Measurements from ENCODE around the gene EHD4.
A peak's percentile ranks its signal among the peaks of the same experiment; 100 is the strongest.

Gene EHD4

GRCh38 chr15:41980654-41981323 lies 8.4 kb upstream of the EHD4 start:
- no peak for DNase-seq (ENCODE audit: low spot score)

- DNase-seq (ENCODE audit: low spot score), result no peak
These were observed 7.3 kb upstream of the EHD4 start for GRCh38 chr15:41979493-41980266.

DNA sequence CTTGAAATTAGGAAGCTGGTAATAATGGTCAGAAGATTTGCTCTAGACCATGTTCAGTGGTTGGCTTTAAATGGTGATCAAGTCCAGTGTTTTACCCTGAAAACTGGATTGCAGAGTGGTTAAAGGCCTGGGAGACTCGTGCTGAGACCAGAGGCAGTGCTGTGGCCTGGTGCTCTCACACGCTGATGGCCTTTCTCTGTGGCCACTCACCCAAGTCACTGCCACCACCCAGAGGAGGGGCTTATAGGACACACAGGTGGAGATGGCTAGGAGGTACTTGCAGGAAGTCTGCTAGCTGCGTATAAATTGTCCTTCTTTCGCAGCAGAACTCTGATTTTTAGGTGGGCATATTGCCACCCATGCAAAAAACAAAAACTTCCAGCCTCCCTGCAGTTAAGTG lies 6.2 kb upstream of the EHD4 start:
- DNase-seq (ENCODE audit: low spot score), result no peak

GRCh38 chr15:41977757-41978383 lies 5.5 kb upstream of the EHD4 start:
- no peak for DNase-seq (ENCODE audit: low spot score)

GRCh38 chr15:41975669-41976068 lies 3.3 kb upstream of the EHD4 start:
- DNase-seq (ENCODE audit: low spot score), result no peak

- DNase-seq (ENCODE audit: low spot score), result no peak
These were observed 1.7 kb upstream of the EHD4 start for GRCh38 chr15:41974041-41974440.

DNA sequence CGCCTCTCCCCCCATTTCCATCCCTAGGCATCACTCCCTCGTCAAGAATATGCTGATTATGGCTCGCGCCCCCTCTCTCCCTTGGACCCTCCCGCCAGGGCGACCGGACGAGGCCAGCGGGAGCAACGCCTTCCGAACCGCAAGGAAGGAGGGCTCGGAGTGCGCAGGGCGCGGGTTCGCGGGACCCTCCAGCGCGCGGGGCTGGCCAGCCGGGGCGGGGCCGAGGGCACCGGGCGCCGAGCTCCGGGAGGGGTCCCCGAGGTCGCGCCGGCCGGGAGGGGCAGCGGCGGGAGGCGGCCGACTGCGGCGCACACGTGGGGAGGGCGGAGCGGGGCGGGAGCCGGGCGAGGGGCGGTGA lies 483 bp downstream of the EHD4 start:
- no peak for DNase-seq (ENCODE audit: low spot score)

DNA sequence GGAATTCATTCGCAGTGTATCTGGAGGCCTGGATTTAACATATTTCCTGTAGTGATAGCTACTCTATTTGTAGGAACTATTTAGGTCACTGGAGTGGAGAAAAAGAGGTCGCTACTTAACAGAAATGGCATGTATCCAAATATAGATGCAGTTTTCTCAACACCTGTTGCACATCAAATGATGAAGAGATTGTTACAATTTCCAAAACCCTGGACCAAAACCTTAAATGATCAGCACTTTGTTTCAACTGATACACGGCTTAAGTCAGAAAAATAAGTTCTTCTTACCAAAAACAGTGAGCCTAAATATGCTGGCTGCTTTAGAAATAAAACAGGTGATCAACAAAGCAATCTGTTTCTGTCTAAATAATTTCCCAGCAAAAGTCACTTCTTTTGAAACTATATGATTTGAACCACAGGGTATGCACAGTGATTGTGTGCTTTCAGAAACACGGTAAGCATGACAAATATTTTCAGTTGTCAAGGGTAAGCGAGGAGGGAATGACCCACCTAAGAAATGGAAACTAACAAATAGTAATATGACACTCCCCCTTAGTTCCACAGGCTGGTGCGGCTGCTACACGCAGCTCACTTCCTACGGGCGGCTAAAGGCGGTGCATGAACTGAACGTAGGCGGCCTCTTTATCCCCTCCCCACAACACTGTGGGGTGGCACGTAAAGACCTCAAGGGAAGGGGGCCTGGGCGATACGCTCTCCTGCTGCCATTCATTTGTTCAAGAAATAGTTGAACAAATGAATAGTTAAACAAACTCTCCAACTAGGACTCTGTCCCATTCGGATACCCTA lies 1.1 kb downstream of the EHD4 start:
- DNase-seq (ENCODE audit: low spot score), result peak; percentile 45

GRCh38 chr15:41970456-41970855 lies 1.9 kb downstream of the EHD4 start:
- DNase-seq (ENCODE audit: low spot score), result no peak

- peak; percentile 23 for DNase-seq (ENCODE audit: low spot score)
These were observed 2.4 kb downstream of the EHD4 start for GRCh38 chr15:41969851-41970431.

DNA sequence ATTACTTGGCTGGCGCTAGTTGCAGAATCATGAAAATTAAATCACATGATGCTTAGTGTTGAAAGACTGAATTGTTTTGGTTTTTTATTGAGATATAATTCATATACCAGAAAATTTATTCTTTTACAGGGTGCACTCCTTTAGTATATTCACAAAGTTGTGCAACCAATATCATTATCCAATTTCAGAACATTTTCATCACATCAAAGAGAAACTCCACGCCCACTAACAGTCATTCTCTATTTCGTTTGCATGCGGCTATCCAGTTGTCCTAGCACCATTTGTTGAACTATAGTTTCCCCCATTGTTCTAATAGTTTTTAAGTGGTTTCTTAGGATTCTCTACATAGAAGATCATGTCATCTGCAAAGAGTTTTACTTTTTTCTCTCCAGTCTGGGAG lies 3.7 kb downstream of the EHD4 start:
- DNase-seq (ENCODE audit: low spot score), result no peak

- peak; percentile 78 for DNase-seq (ENCODE audit: low spot score)
These were observed 4.7 kb downstream of the EHD4 start for GRCh38 chr15:41967506-41968206.

DNA sequence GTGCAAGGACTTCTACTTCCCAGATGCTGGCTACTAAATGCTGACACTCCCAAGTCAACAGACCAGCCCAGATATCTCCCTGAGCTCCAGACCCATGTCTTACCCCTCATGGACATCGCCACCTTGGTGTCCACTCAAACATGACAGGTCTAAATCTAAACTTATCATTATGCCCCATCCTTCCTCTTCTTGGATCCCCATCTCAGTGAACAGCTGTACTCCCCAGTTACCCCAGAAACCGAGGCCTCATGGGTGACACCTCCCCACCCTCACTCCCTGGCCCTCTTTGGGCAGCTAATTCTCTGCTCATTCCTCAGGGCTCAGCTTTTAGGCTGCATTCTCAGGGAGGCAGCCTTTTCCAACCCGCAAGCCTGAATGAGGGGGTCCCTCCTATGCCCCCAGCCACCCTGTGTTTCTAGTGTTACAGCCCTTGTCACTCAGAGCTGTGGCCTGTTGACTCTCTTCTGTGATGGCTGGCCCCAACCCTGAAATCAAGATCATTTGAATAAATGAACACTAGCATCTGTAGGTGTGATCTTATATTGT lies 5.4 kb downstream of the EHD4 start:
- no peak for DNase-seq (ENCODE audit: low spot score)

GRCh38 chr15:41966414-41966812 lies 5.9 kb downstream of the EHD4 start:
- DNase-seq (ENCODE audit: low spot score), result no peak

- no peak for DNase-seq (ENCODE audit: low spot score)
These were observed 6.6 kb downstream of the EHD4 start for GRCh38 chr15:41965441-41966413.

DNA sequence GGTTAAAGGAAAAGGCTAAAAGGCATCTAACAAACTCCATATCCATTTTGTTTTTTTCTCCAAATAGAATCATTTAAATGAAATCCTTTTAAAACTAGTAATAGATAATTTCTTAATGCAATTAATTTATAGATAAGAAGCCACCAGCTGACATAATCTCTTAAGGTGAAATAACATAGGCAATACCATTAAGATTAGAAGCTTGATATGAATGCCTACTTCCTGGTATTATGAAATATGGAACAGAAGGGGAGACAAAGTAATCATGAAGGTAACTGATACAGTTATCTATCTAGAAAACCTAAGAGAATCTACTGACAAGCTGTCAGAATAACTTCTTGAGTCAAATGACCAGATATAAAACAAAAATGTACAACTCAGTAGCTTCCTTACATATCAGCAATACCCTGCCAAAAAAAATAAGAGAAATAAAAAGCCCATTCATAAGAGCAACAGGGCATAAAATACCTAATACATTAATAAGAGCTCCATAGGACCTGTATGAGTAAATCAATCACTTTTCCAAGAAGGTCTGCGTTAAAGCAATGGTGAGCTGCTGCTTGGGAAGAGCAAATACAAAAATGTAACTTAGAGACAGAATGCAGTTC lies 10.7 kb downstream of the EHD4 start:
- no peak for DNase-seq (ENCODE audit: low spot score)

DNA sequence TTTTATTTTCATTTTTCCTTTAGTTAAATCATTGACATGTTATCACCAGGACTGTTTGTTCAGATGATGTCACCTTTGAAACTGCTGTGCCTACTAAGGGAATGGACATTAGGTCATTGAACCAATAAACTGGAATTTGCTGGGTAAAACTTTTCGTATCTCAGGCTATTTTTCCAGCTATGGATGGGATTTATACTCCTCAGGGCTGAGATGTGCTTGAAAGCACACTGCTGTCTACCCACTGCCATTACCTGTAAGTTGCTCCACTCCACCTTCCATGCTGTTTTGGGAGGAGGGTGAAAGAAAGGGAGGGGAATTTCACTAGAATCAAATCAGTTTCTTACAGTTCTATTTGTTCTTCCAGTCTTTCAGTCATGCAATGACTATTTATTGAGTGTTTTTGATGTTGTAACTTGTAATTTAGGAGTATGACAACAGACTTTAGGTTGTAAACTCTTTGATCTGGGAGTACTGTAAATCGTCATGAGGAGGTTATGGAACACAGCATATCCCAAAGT lies 11.3 kb downstream of the EHD4 start:
- DNase-seq (ENCODE audit: low spot score), result no peak

GRCh38 chr15:41958002-41958420 lies 14.3 kb downstream of the EHD4 start:
- DNase-seq (ENCODE audit: low spot score), result no peak
